Mucosa of stomach (tissue), 1 donor: ENCODE measurements around the gene PARD3.

Experiments
- H3K27me3 ChIP-seq: one replicate; pipeline ENCODE4 v1.7.0; 2013; ENCODE audit warnings: mild to moderate bottlenecking, low read length; ENCODE audit not compliant: control insufficient read depth, insufficient read depth
- H3K36me3 ChIP-seq: one replicate; pipeline ENCODE4 v1.7.0; 2013; ENCODE audit warnings: low read length; ENCODE audit not compliant: control insufficient read depth, insufficient read depth
- H3K4me1 ChIP-seq: one replicate; pipeline ENCODE4 v1.7.0; 2013; ENCODE audit warnings: mild to moderate bottlenecking, low read length; ENCODE audit not compliant: control insufficient read depth, insufficient read depth
- H3K4me3 ChIP-seq: one replicate; pipeline ENCODE4 v1.7.0; 2013; ENCODE audit warnings: low read length
- H3K9ac ChIP-seq: one replicate; pipeline ENCODE4 v1.7.0; 2013; ENCODE audit warnings: mild to moderate bottlenecking, low read length, moderate library complexity
- H3K9me3 ChIP-seq: one replicate; pipeline ENCODE4 v1.7.0; 2013; ENCODE audit warnings: mild to moderate bottlenecking, low read length, moderate library complexity; ENCODE audit not compliant: control insufficient read depth
- donor health status: Pancreatic carcinoma.

PARD3 gene

DNA sequence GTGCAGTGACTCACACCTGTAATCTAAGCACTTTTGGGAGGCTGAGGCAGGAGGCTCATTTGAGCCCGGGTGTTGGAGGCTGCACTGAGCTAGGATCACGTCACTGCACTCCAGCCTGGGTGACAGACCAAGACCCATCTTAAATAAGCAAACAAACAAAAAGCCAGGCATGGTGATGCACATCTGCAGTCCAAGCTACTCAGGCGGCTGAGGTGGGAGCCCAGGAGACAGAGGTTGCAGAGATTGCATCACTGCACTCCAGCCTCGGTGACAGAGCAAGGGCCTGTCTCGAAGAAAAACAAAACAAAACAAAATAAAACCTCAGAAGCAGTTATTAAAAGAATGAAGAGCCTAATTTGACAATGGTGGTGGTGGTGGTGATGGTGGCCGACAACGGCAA, 132.5 kb downstream of the PARD3 start:
- Histone ChIP-seq H3K9me3 (no peaks in the 10 kb centered on the region), H3K9ac (no peak overlapping the region), H3K4me3 (no peak overlapping the region), H3K36me3 (no peaks in the 10 kb centered on the region), H3K27me3 (no peaks in the 10 kb centered on the region), H3K4me1 (no peaks in the 10 kb centered on the region)

DNA sequence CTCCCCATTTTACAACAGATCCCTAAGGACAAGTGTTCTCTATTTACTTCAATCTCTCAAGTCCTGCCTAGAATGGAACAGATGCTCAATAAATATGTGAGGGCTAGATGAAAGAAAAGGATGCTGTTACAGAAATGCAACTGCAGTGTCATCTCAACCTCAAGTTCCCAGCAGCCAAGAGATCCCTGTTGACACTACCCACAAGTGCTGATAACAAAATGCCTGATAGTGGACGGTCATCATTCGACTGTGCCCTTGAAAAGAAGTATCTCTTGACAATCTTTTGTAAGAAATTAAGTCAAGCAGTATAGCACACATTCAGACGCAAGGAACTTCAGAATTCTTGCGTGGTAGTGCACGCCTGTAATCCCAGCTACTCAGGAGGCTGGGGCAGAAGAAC, 133.2 kb downstream of the PARD3 start:
- Histone ChIP-seq H3K4me3 (no peak overlapping the region), H3K9ac (no peak overlapping the region), H3K36me3 (no peaks in the 10 kb centered on the region), H3K27me3 (no peaks in the 10 kb centered on the region), H3K4me1 (no peaks in the 10 kb centered on the region), H3K9me3 (no peaks in the 10 kb centered on the region)

DNA sequence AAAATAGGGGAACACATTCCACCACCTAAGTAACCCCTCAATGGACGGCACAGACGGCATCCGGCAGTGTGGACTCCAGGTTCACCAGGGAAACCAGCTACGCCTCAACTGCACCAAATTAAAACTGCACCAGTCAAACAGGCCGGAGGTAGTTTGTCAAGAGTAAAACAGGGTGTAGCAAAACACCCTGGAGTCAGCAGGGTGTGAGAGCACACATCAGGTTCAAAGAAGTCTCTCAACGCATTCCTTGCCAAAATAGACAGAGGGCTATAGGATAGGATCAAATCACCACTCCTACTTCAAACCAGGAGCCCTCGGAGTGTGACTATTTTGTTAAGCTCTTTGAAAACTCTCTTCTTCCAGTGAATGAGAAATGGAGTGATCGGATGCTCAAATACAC, 135.9 kb downstream of the PARD3 start:
- H3K9me3 ChIP-seq: no peaks in the 10 kb centered on the region
- H3K36me3 ChIP-seq: no peaks in the 10 kb centered on the region

DNA sequence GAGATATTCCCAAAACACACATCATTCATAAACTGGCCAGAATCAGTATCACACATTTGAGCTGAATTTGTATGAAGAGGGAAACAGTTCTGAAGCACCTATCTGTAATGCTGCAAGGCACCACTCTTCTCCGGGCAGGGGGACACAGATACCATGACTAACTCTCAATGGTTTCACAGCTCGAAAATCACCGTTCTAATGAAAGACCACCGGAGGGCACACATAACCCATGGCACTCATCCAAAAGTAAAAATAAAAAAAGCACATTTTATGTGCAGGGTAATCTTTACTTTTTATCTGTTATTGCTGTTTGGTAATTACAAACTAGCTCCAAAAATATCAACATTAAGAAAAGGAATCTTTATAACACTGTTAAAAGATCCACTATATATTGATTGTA, 137.5 kb downstream of the PARD3 start:
- H3K9ac ChIP-seq: no peak overlapping the region
- H3K9me3 ChIP-seq: no peaks in the 10 kb centered on the region
- H3K27me3 ChIP-seq: no peaks in the 10 kb centered on the region
- no peaks in the 10 kb centered on the region for H3K36me3 ChIP-seq
- no peaks in the 10 kb centered on the region for H3K4me1 ChIP-seq
- no peak overlapping the region for H3K4me3 ChIP-seq

More for the DNA sequence above, 135.9 kb downstream of the PARD3 start:
- no peak overlapping the region for H3K4me3 ChIP-seq
- H3K27me3 ChIP-seq: no peaks in the 10 kb centered on the region
- no peak overlapping the region for H3K9ac ChIP-seq
- H3K4me1 ChIP-seq: no peaks in the 10 kb centered on the region

DNA sequence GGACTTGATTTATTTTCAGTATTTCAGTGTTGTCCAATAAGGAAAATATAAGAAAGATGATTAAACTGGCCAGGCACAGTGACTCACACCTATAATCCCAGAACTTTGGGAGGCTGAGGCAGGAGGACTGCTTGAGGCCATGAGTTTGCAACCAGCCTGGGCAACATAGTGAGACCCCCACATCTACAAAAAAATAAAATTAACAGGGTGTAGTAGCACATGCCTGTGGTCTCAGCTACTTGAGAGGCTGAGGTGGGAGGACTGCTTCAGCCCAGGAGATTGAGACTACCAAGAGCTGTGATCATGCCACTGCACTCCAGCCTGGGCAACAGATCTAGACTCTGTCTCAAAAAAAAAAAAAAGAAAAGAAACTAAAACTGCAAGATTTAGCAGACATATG, 138.0 kb downstream of the PARD3 start:
- no peaks in the 10 kb centered on the region for H3K27me3 ChIP-seq
- no peak overlapping the region for H3K9ac ChIP-seq
- H3K36me3 ChIP-seq: no peaks in the 10 kb centered on the region
- no peaks in the 10 kb centered on the region for H3K9me3 ChIP-seq
- H3K4me3 ChIP-seq: no peak overlapping the region
- no peaks in the 10 kb centered on the region for H3K4me1 ChIP-seq

DNA sequence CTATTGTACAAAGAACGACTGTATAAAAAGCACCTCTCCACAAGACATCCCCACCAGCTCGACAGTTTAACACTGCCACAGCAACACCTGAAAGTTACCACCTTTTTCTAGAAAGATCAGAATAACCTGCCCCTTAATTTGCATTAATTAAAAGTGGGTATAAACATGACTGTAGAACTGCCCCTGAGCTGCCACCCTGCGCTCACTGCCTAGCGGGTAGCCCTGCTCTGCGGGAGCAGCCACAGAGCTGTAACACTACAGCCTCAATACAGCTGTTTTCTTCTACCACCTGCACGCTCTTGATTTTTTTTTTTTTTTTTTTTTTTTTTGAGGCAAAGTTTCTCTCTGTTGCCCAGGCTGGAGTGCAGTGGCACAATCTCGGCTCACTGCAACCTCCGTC, 140.9 kb downstream of the PARD3 start:
- no peak overlapping the region for H3K4me3 ChIP-seq
- H3K9ac ChIP-seq: no peak overlapping the region
- H3K36me3 ChIP-seq: no peaks in the 10 kb centered on the region
- H3K27me3 ChIP-seq: no peaks in the 10 kb centered on the region
- no peaks in the 10 kb centered on the region for H3K9me3 ChIP-seq
- no peaks in the 10 kb centered on the region for H3K4me1 ChIP-seq

DNA sequence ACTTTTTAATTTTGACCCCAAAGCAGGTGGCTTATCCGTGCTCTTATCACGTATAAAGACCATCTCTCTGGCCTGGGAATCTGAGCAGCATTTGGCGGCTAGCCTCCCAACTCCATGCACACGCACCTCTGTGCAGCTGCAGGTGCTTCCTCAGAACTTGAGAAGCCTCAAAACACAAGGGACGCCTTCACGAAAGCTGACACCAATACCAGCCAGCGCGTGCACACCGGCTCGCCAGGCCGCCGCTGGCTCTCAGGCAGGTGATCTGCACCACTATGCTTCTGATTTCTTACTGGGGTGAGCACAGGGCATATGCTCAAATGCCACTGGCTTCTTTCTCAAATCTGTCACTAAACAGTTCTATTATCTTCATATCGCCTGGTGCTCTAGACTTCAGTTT, 145.0 kb downstream of the PARD3 start:
- Histone ChIP-seq H3K27me3 (no peaks in the 10 kb centered on the region), H3K9me3 (no peaks in the 10 kb centered on the region)

DNA sequence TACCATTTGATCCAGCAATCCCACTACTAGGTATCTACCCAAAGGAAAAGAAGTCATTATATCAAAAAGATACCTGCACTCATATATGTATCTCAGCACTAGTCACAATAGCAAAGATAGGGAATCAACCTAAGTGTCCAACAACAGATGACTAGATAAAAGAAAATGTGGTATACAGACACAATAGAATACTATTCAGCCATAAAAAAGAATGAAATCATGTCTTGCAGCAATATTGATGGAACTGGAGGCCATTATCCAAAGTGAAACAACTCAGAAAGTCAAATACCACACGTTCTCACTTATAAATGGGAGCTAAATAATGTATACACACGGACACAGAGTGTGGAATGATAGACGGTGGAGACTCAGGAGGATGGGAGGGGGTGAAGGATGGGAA, 146.0 kb downstream of the PARD3 start:
- Histone ChIP-seq H3K4me3 (no peak overlapping the region), H3K4me1 (no peaks in the 10 kb centered on the region)

More for the DNA sequence above, 145.0 kb downstream of the PARD3 start:
- Histone ChIP-seq H3K36me3 (no peaks in the 10 kb centered on the region), H3K9ac (no peak overlapping the region), H3K4me3 (no peak overlapping the region), H3K4me1 (no peaks in the 10 kb centered on the region)

DNA sequence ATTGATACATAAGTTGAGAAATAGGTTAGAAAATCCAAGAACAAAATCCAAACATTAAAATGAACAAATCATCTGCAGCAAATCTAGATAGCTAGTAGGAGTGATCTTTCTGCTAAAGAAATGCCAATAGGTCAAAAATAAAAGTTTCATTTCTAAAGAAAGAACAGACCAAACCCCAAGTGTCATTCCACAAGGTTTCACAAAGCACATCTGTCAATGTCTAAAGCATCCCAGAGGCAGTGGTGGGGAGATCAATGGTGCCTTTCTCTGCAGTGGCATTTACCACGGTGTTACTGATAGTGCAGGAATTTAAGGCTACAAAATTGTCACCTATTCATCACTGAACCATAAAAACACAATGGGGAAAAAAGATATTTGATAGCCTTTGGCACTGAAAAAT, 147.9 kb downstream of the PARD3 start:
- Histone ChIP-seq H3K4me3 (no peak overlapping the region), H3K4me1 (no peaks in the 10 kb centered on the region), H3K9ac (no peak overlapping the region), H3K36me3 (no peaks in the 10 kb centered on the region), H3K27me3 (no peaks in the 10 kb centered on the region), H3K9me3 (no peaks in the 10 kb centered on the region)

More for the DNA sequence above, 146.0 kb downstream of the PARD3 start:
- no peaks in the 10 kb centered on the region for H3K9me3 ChIP-seq
- no peaks in the 10 kb centered on the region for H3K27me3 ChIP-seq
- no peak overlapping the region for H3K9ac ChIP-seq
- no peaks in the 10 kb centered on the region for H3K36me3 ChIP-seq

DNA sequence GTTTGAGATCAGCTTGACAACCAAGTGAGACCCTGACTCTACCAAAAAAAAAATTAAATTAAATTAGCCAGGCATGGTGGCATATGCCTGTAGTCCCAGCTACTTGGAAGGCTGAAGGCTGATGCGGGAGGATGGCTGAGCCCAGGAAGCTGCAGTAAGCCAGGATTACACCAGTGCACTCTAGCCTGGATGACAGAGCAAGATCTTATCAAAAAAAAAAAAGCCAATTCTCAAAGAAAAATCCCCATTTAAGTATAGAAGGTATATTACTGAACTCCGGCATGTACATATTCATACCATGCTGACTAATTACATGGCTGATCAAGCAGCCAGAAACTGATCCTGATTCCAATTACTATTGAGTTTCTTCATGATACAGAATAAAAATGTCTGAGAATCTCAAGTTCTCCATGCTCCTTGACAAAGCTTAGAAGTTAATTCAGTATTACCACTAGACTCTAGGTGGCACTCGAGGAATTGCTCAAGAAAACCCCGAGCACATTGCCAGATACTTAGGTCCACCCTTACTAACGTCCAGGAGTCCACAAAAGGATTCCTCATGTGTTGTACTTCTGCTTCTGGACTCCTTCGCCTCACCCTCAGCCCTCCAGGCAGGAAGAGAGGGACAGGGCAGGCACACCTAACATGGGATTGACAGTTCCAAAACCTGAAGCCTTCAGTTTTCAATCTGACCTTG, 148.9 kb downstream of the PARD3 start:
- no peaks in the 10 kb centered on the region for H3K36me3 ChIP-seq
- peaks cover 7% of the 10 kb centered on the region for H3K4me1 ChIP-seq
- no peak overlapping the region for H3K4me3 ChIP-seq
- no peaks in the 10 kb centered on the region for H3K9me3 ChIP-seq
- no peak overlapping the region for H3K9ac ChIP-seq
- no peaks in the 10 kb centered on the region for H3K27me3 ChIP-seq

DNA sequence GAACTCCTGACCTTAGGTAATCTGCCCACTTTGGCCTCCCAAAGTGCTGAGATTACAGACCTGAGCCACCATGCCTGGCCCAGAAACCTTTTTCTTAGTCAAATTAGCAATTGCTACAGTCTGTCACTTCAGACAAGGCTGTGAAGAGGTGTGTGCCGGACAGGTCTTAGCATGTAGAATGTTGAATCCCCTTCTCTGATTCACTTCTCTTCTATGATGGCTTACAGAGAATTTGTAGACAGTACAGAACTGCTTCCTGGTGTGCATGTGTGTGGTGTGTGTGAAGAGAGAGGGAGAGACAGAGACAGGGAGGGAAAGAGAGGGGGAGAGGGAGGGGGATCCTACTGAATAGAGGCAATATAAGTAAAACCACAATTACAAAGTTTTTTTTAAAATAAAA, 150.4 kb downstream of the PARD3 start:
- H3K9ac ChIP-seq: no peak overlapping the region
- no peaks in the 10 kb centered on the region for H3K27me3 ChIP-seq
- peaks cover 7% of the 10 kb centered on the region for H3K4me1 ChIP-seq
- no peaks in the 10 kb centered on the region for H3K9me3 ChIP-seq
- H3K4me3 ChIP-seq: no peak overlapping the region
- no peaks in the 10 kb centered on the region for H3K36me3 ChIP-seq

DNA sequence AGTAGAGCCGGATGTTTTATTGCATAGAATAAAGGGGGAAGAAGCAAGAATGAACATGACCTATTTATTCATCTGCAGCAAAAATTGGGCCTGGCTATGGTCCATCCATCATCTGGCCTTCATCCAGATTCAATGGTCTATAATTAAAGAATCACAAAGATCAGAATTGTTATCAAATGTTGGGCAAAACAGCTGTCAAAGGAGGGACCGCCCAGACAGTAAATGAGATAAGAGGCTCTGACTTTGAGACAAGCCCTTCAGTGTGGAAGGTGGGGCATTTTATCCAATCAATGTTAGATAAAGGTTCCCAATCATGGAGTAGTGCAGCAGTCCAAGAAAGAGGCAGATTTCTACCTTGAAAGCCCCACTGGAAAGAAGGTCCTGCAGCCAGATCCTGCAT, 153.5 kb downstream of the PARD3 start:
- H3K4me1 ChIP-seq: peaks cover 12% of the 10 kb centered on the region
- H3K4me3 ChIP-seq: no peak overlapping the region
- H3K36me3 ChIP-seq: no peaks in the 10 kb centered on the region

DNA sequence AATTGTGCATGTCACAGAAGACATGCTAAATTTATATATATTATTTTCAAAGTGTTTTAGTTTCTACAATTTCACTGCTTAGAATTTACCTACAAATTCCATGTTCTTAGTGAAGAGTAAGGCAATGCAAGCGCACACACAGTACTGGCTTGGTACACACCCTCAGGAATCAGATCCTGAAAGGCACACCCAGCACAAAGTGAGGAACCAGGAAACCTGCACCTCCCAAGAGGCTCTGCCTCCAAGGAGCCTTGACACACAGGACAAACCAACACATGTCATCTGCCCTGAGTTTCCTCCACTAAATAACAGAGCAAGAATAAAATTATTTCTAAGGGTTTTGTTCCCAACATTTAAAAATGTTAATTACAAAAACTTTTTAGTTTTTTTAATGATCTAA, 156.2 kb downstream of the PARD3 start:
- Histone ChIP-seq H3K27me3 (no peaks in the 10 kb centered on the region), H3K4me3 (no peak overlapping the region), H3K9me3 (no peaks in the 10 kb centered on the region), H3K36me3 (no peaks in the 10 kb centered on the region), H3K4me1 (peaks cover 12% of the 10 kb centered on the region), H3K9ac (no peak overlapping the region)

More for the DNA sequence above, 153.5 kb downstream of the PARD3 start:
- H3K9me3 ChIP-seq: no peaks in the 10 kb centered on the region
- no peaks in the 10 kb centered on the region for H3K27me3 ChIP-seq
- no peak overlapping the region for H3K9ac ChIP-seq
